ENCODE results near the gene SLC7A5. TPM values are rescaled to one million over a fixed set of nuclear protein-coding genes. Genes with fewer than 3 reads are reported as not detected.
A peak's percentile ranks its signal among the peaks of the same experiment; 100 is the strongest.
"Not testable (repeated sequence)": the region's sequence is repeated elsewhere in the genome, so short reads cannot be mapped to it uniquely, and the experiment has no call there.

SLC7A5 gene
- total RNA-seq, 1 donor from 2014 or later: 466 TPM

- H3K4me1 Mint-ChIP-seq (ENCODE audit: low read depth): peaks cover 30% of the 10 kb centered on the region
- H3K36me3 Mint-ChIP-seq (ENCODE audit: low read depth): no peaks in the 10 kb centered on the region
- intact Hi-C loops (cut with micrococcal nuclease): no loop called here
- peaks cover 8% of the 10 kb centered on the region for H3K9me3 Mint-ChIP-seq
- peak overlapping the region; percentile 6 for H3K27ac Mint-ChIP-seq
- no peak overlapping the region for H3K4me3 Mint-ChIP-seq
- H3K27me3 Mint-ChIP-seq (ENCODE audit: insufficient read depth): peaks cover 3% of the 10 kb centered on the region
- no peak for DNase-seq (ENCODE audit: low spot score)
These were observed 12.3 kb upstream of the SLC7A5 start for GRCh38 chr16:87881324-87882200.

- DNase-seq (ENCODE audit: low spot score): no peak
- H3K9me3 Mint-ChIP-seq: peaks cover 8% of the 10 kb centered on the region
- peaks cover 36% of the 10 kb centered on the region for H3K4me1 Mint-ChIP-seq (ENCODE audit: low read depth)
- intact Hi-C loops (cut with micrococcal nuclease): no loop called here
- H3K27me3 Mint-ChIP-seq (ENCODE audit: insufficient read depth): peaks cover 2% of the 10 kb centered on the region
- H3K4me3 Mint-ChIP-seq: no peak overlapping the region
- H3K27ac Mint-ChIP-seq: peak overlapping the region; percentile 37
- no peaks in the 10 kb centered on the region for H3K36me3 Mint-ChIP-seq (ENCODE audit: low read depth)
These were observed 10.9 kb upstream of the SLC7A5 start for GRCh38 chr16:87880117-87880696.

GRCh38 chr16:87879411-87880013 is 10.2 kb upstream of the SLC7A5 start:
- not testable (repeated sequence) for H3K9me3 Mint-ChIP-seq; DNase-seq (ENCODE audit: low spot score); H3K27me3 Mint-ChIP-seq (ENCODE audit: insufficient read depth); H3K36me3 Mint-ChIP-seq (ENCODE audit: low read depth); H3K4me3 Mint-ChIP-seq
- intact Hi-C loops (cut with micrococcal nuclease): loop anchor here (10.0 kb wide), 1 partner anchor 385 kb away; the partner anchor contains the start of gene ZCCHC14
- Mint-ChIP-seq H3K4me1 (ENCODE audit: low read depth) (peaks cover 43% of the 10 kb centered on the region), H3K27ac (peak overlapping the region; percentile 37)

- intact Hi-C loops (cut with micrococcal nuclease): loop anchor here (10.0 kb wide), 1 partner anchor 384 kb away; the partner anchor contains the start of gene ZCCHC14
- Mint-ChIP-seq H3K27me3 (ENCODE audit: insufficient read depth) (peaks cover 2% of the 10 kb centered on the region), H3K9me3 (peaks cover 8% of the 10 kb centered on the region), H3K4me3 (no peak overlapping the region), H3K27ac (peak overlapping the region; percentile 61), H3K4me1 (ENCODE audit: low read depth) (peaks cover 47% of the 10 kb centered on the region), H3K36me3 (ENCODE audit: low read depth) (no peaks in the 10 kb centered on the region)
- no peak for DNase-seq (ENCODE audit: low spot score)
These were observed 9.4 kb upstream of the SLC7A5 start for GRCh38 chr16:87878704-87879103.

- DNase-seq (ENCODE audit: low spot score): no peak
- intact Hi-C loops (cut with micrococcal nuclease): loop anchor here (10.0 kb wide), 1 partner anchor 383 kb away; the partner anchor contains the start of gene ZCCHC14
These were observed 8.7 kb upstream of the SLC7A5 start for GRCh38 chr16:87877942-87878507.

GRCh38 chr16:87874639-87875427 is 5.5 kb upstream of the SLC7A5 start:
- Mint-ChIP-seq H3K36me3 (ENCODE audit: low read depth) (no peaks in the 10 kb centered on the region), H3K4me3 (peak overlapping the region; percentile 69), H3K27ac (peak overlapping the region; percentile 94), H3K4me1 (ENCODE audit: low read depth) (peaks cover 69% of the 10 kb centered on the region), H3K9me3 (peaks cover 7% of the 10 kb centered on the region), H3K27me3 (ENCODE audit: insufficient read depth) (no peaks in the 10 kb centered on the region)
- intact Hi-C loops (cut with micrococcal nuclease): loop anchor here (1.0 to 10.0 kb wide), 6 partner anchors 9 to 493 kb away; partner anchors contain the start of genes FBXO31 and ZCCHC14
- peak; percentile 64 for DNase-seq (ENCODE audit: low spot score)

More at GRCh38 chr16:87877942-87878507, 8.7 kb upstream of the SLC7A5 start:
- Mint-ChIP-seq H3K36me3 (ENCODE audit: low read depth) (no peaks in the 10 kb centered on the region), H3K4me1 (ENCODE audit: low read depth) (peaks cover 47% of the 10 kb centered on the region), H3K27me3 (ENCODE audit: insufficient read depth) (peaks cover 2% of the 10 kb centered on the region), H3K9me3 (peaks cover 8% of the 10 kb centered on the region), H3K4me3 (peak overlapping the region; percentile 45), H3K27ac (peak overlapping the region; percentile 79)

- H3K27me3 Mint-ChIP-seq (ENCODE audit: insufficient read depth); DNase-seq (ENCODE audit: low spot score); H3K9me3 Mint-ChIP-seq: not testable (repeated sequence)
- Mint-ChIP-seq H3K36me3 (ENCODE audit: low read depth) (peaks cover 28% of the 10 kb centered on the region), H3K27ac (peak overlapping the region; percentile 86), H3K4me3 (peak overlapping the region; percentile 69), H3K4me1 (ENCODE audit: low read depth) (peaks cover 52% of the 10 kb centered on the region)
- intact Hi-C loops (cut with micrococcal nuclease): loop anchor here (1.0 to 10.0 kb wide), 8 partner anchors 20 to 488 kb away; partner anchors contain the start of genes FBXO31 and ZCCHC14
These were observed 1.3 kb upstream of the SLC7A5 start for GRCh38 chr16:87870418-87871291.

- not testable (repeated sequence) for DNase-seq (ENCODE audit: low spot score); H3K27me3 Mint-ChIP-seq (ENCODE audit: insufficient read depth); H3K9me3 Mint-ChIP-seq
- Mint-ChIP-seq H3K4me3 (peak overlapping the region; percentile 69), H3K4me1 (ENCODE audit: low read depth) (peaks cover 53% of the 10 kb centered on the region), H3K27ac (peak overlapping the region; percentile 75), H3K36me3 (ENCODE audit: low read depth) (peaks cover 32% of the 10 kb centered on the region)
- intact Hi-C loops (cut with micrococcal nuclease): loop anchor here (1.0 to 10.0 kb wide), 4 partner anchors 81 to 488 kb away; partner anchors contain the start of genes BANP, FBXO31 and ZCCHC14
These were observed 641 bp upstream of the SLC7A5 start for GRCh38 chr16:87869879-87870417.

- peak; percentile 63 for DNase-seq (ENCODE audit: low spot score)
- peaks cover 40% of the 10 kb centered on the region for H3K36me3 Mint-ChIP-seq (ENCODE audit: low read depth)
- intact Hi-C loops (cut with micrococcal nuclease): loop anchor here (1.0 kb wide), 1 partner anchor 83 kb away; the partner anchor contains the start of gene BANP
- H3K4me1 Mint-ChIP-seq (ENCODE audit: low read depth): peaks cover 55% of the 10 kb centered on the region
- H3K4me3 Mint-ChIP-seq: peak overlapping the region; percentile 97
- peak overlapping the region; percentile 100 for H3K27ac Mint-ChIP-seq
- H3K27me3 Mint-ChIP-seq (ENCODE audit: insufficient read depth); H3K9me3 Mint-ChIP-seq: not testable (repeated sequence)
These were observed 865 bp downstream of the SLC7A5 start for GRCh38 chr16:87868254-87869029.

GRCh38 chr16:87865902-87866555 is 3.3 kb downstream of the SLC7A5 start:
- Mint-ChIP-seq H3K4me3 (peak overlapping the region; percentile 97), H3K36me3 (ENCODE audit: low read depth) (peaks cover 49% of the 10 kb centered on the region), H3K4me1 (ENCODE audit: low read depth) (peaks cover 48% of the 10 kb centered on the region), H3K27ac (peak overlapping the region; percentile 93)
- not testable (repeated sequence) for H3K27me3 Mint-ChIP-seq (ENCODE audit: insufficient read depth); H3K9me3 Mint-ChIP-seq
- intact Hi-C loops (cut with micrococcal nuclease): loop anchor here (1.0 kb wide), 3 partner anchors 9 to 13 kb away; no protein-coding TSS in a partner anchor
- peak; percentile 69 for DNase-seq (ENCODE audit: low spot score)

Data from activated T-helper 1 cell treated with anti-CD3 and anti-CD28 coated beads, Interleukin-12 subunit alpha, Interleukin-12 subunit beta, Interleukin-2, Interleukin-4 antibody, amounts not matched to agents 30 ng/mL and 10 ng/mL and 1 ng/mL, durations not matched to agents 14 hours and 24 hours and 36 hours (primary cell).